ENCODE results near the gene CFTR. TPM values are rescaled to one million over a fixed set of nuclear protein-coding genes. Genes with fewer than 3 reads are reported as not detected.

CFTR gene
- total and polyA plus RNA-seq, 10 of the 15 experiments (the other 5 are each of a cell fraction or from before 2014, with no cell fraction given), result 0.02 to 2.3 (median 0.21) TPM; not detected in 1

DNA sequence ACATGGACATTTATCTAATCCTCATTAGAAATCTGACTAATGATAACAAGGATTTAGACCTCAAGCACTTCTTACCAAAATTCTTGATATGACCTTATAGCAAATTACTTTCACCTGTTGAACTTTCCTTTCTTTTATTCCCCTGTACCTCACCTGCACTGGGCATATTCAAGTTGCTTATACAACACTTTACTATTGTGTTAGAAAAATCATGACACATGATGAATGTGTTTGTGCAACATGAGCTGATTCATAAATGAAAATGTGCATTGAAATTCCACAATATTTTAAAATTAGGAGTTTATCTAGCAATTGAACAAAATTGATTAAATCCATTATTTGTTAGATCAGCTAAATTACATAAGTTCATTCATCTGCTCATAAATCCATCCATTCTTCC, 160.6 kb downstream of the CFTR start (continued):
- TF ChIP-seq, protein P1, sequence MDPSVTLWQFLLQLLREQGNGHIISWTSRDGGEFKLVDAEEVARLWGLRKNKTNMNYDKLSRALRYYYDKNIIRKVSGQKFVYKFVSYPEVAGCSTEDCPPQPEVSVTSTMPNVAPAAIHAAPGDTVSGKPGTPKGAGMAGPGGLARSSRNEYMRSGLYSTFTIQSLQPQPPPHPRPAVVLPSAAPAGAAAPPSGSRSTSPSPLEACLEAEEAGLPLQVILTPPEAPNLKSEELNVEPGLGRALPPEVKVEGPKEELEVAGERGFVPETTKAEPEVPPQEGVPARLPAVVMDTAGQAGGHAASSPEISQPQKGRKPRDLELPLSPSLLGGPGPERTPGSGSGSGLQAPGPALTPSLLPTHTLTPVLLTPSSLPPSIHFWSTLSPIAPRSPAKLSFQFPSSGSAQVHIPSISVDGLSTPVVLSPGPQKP (IDR thresholded peaks at IDR 0.05; ENCODE audit: low read depth, low read length), result no peak
- no peak for TF ChIP-seq REST (IDR thresholded peaks at IDR 0.05; ENCODE audit: low read depth, low read length)

- in situ Hi-C loops (cut with MboI), result no loop called here
- H3K79me2 ChIP-seq (ENCODE audit: control insufficient read depth, insufficient read depth, low read length), result no peaks in the 10 kb centered on the region
- POLR2A ChIA-PET, result no interaction called here
- SMC1A ChIA-PET (ENCODE audit: uncharacterized antibody, unreplicated experiment), result interaction anchor here (1.0 to 1.1 kb wide), 2 partner anchors 56 to 69 kb away, joined by 3 read pairs; no protein-coding TSS in a partner anchor
- intact Hi-C loops (cut with micrococcal nuclease; ENCODE audit: unreplicated experiment), result no loop called here
- H3K4me1 ChIP-seq (ENCODE audit: control insufficient read depth, insufficient read depth, low read length), result no peaks in the 10 kb centered on the region
- H3K9me3 ChIP-seq (replicated peaks; ENCODE audit: control insufficient read depth, insufficient read depth, low read length), result peaks cover 2% of the 10 kb centered on the region; the same call in 2 of the 3 replicates
- TF ChIP-seq JUNB (IDR thresholded peaks at IDR 0.05) (no peak), MEF2B (IDR thresholded peaks at IDR 0.05; ENCODE audit: partially characterized antibody, poor library complexity, severe bottlenecking) (no peak), MAX (IDR thresholded peaks at IDR 0.05; ENCODE audit: low read depth, low read length) (no peak), CREB1 (IDR thresholded peaks at IDR 0.05; ENCODE audit: low read depth) (no peak), FOXK2 (IDR thresholded peaks at IDR 0.05) (no peak), ZNF592 (IDR thresholded peaks at IDR 0.05) (no peak), STAT3 (IDR thresholded peaks at IDR 0.05; ENCODE audit: low read depth, low read length) (no peak)
- TF ChIP-seq, protein P2, sequence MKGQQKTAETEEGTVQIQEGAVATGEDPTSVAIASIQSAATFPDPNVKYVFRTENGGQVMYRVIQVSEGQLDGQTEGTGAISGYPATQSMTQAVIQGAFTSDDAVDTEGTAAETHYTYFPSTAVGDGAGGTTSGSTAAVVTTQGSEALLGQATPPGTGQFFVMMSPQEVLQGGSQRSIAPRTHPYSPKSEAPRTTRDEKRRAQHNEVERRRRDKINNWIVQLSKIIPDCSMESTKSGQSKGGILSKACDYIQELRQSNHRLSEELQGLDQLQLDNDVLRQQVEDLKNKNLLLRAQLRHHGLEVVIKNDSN (IDR thresholded peaks at IDR 0.05; ENCODE audit: borderline replicate concordance, extremely low read length, insufficient read depth, low read depth, low read length), result no peak
- no peak overlapping the region for H3K4me3 ChIP-seq
- H2AFZ ChIP-seq (ENCODE audit: control insufficient read depth, low read depth, low read length), result no peak overlapping the region
- H3K9ac ChIP-seq (ENCODE audit: control insufficient read depth, insufficient read depth, low read length), result no peak overlapping the region
- BruUV-seq (replicated peaks), result no TSS peak
- FAIRE-seq, result no peak
- CTCF ChIA-PET, result interaction anchor here (1.6 kb wide), 1 partner anchor 26 kb away, joined by 4 read pairs; no protein-coding TSS in a partner anchor
- no peaks in the 10 kb centered on the region for H3K27me3 ChIP-seq (replicated peaks in 1 of 2; ENCODE audit: control insufficient read depth in 2 of 2, insufficient read depth in 2 of 2, low read length in 1 of 2)
- H3K4me2 ChIP-seq (ENCODE audit: control insufficient read depth, insufficient read depth), result no peak overlapping the region
- no peaks in the 10 kb centered on the region for H4K20me1 ChIP-seq (ENCODE audit: control insufficient read depth, insufficient read depth)
- RAD21 ChIA-PET (ENCODE audit: unreplicated experiment), result no interaction called here
- no peak for ATAC-seq
- no peaks in the 10 kb centered on the region for H3K36me3 ChIP-seq (ENCODE audit: control insufficient read depth in 2 of 2, insufficient read depth in 2 of 2, low read length in 1 of 2)
- no peak for DNase-seq (ENCODE audit: low read depth, low spot score)
- no peak overlapping the region for H3K27ac ChIP-seq (ENCODE audit: control insufficient read depth, insufficient read depth)
These were observed 165.8 kb downstream of the CFTR start for GRCh38 chr7:117645481-117646165.

Data from GM12878 (cell line).